Activated CD4-positive, alpha-beta T cell treated with anti-CD3 and anti-CD28 coated beads, Interleukin-2, amount 10 ng/mL, durations not matched to agents 7 days and 5 days (primary cell): ENCODE data around the gene SCUBE2. TPM values are rescaled to one million over a fixed set of nuclear protein-coding genes. Genes with fewer than 3 reads are reported as not detected.

ENCODE experiments used
- CTCF ChIA-PET: fragments of 350-600 bp; sonication (Branson Sonifier 250); formaldehyde crosslinking; loops from one replicate; lab custom pipeline; 2021; ENCODE audit warnings: antibody characterized with exemption; lab: Charles Lee
- POLR2A ChIA-PET: fragments of 350-600 bp; sonication (Branson Sonifier 250); formaldehyde crosslinking; loops from one replicate; lab custom pipeline; 2021; ENCODE audit warnings: antibody characterized with exemption; lab: Charles Lee
- DNase-seq: peaks from one replicate; pipeline ENCODE4 v3.0.0-alpha.2; 2020
- H3K27ac Mint-ChIP-seq: one replicate; pipeline ENCODE4 v1.8.0; 2021; ENCODE audit warnings: mild to moderate bottlenecking, moderate library complexity, mixed read lengths
- H3K27me3 Mint-ChIP-seq: one replicate; pipeline ENCODE4 v1.8.0; 2021; ENCODE audit warnings: mixed read lengths
- H3K36me3 Mint-ChIP-seq: one replicate; pipeline ENCODE4 v1.8.0; 2021; ENCODE audit warnings: low read depth, mixed read lengths
- H3K4me1 Mint-ChIP-seq: one replicate; pipeline ENCODE4 v1.8.0; 2021; ENCODE audit warnings: mixed read lengths
- H3K4me3 Mint-ChIP-seq: one replicate; pipeline ENCODE4 v1.8.0; 2021; ENCODE audit warnings: mild to moderate bottlenecking, moderate library complexity, mixed read lengths
- H3K9me3 Mint-ChIP-seq: one replicate; pipeline ENCODE4 v1.8.0; 2021; ENCODE audit warnings: mixed read lengths
- total RNA-seq, 2 experiments: library from RNA; stranded (reverse); gene quantifications; one replicate each; pipeline ENCODE4 v1.2.3, GENCODE V29; 2021

Gene SCUBE2
- under 1 TPM; 0.35 to 0.55 TPM for total RNA-seq

DNA sequence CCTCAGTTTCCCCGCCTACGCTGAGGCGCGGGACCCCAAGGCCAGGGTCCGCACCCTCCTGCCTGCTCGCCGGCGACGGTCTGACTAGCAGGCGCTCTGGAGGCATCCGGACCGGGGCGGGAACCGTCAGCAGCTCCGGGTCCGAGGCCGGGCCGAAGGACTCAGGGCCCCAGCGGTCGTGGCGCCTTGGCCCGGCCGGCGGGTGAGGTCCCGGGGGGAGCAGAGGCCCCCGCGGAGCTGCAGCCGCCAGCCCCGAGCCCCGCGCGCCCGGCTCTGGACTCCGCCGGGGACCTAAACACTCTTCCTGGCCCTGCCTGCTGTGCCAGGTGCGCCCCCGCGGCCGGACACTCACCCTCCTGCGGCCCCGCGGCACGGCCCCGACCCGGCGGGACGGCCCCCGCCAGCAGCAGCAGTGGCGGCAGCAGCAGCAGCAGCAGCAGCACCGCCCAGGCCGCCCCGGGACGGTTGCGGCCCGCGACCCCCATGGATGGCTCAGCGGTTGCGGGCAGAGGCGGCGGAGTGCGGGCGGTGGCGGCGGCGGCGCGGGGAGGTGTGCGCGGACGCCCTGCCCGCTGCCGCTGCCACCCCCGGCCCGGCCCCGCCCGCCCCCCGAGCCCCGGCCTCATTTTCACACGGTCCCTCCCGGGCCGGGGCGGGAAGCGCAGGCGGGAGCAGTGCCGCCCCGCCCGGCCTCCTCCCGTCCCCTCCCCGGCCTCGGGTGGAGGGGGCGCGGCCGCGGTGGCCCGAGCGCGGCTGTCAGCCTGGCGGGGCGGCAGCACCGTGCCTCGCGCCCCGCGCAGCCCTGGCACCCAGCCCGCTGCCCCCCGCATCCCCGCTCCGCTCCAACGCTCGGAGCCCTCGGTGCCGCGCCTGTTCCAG lies at the start of gene SCUBE2:
Gene SCUBE2, minus strand, starts transcription at position 556 of the 879 bp plus-strand sequence. Its CDS starts 71 bp downstream, at position 485.
- H3K36me3 Mint-ChIP-seq = no peaks in the 10 kb centered on the region
- H3K4me1 Mint-ChIP-seq = peaks cover 2% of the 10 kb centered on the region
- H3K27ac Mint-ChIP-seq = no peak within 1 kb of the TSS
- H3K4me3 Mint-ChIP-seq = peak within 1 kb of the TSS; percentile 29
- H3K27me3 Mint-ChIP-seq = peaks cover 61% of the 10 kb centered on the region
- ChIA-PET POLR2A (no interaction called here), CTCF (interaction anchor here (1.6 kb wide), 1 partner anchor 9 kb away, joined by 3 read pairs; no protein-coding TSS in a partner anchor)
- no peak for DNase-seq
- no peaks in the 10 kb centered on the region for H3K9me3 Mint-ChIP-seq

DNA sequence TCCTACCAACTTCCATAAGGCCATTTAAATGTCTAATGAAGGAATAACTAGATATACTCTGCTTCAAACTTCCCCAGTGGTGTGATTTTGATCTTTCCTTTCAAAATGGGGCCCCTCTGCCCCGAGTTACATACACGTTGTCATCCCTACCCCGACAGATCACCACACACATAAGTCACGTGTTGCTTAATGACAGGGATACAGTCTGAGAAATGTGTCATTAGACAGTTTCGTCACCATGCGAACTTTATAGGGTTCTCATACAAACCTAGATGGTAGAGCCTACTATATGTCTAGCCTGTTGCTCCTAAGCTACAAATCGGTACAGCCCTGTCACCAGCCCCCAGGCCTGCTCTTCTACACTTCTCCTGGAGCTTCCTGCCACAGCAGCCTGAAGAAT lies 49.8 kb upstream of the SCUBE2 start:
- Mint-ChIP-seq H3K9me3 (no peaks in the 10 kb centered on the region), H3K27ac (no peak overlapping the region), H3K4me1 (peaks cover 41% of the 10 kb centered on the region), H3K4me3 (no peak overlapping the region), H3K27me3 (no peaks in the 10 kb centered on the region), H3K36me3 (peaks cover 55% of the 10 kb centered on the region)
- CTCF ChIA-PET = interaction anchor here (1.7 kb wide), 1 partner anchor 126 kb away, joined by 8 read pairs; no protein-coding TSS in a partner anchor
- DNase-seq = no peak
- POLR2A ChIA-PET = no interaction called here

DNA sequence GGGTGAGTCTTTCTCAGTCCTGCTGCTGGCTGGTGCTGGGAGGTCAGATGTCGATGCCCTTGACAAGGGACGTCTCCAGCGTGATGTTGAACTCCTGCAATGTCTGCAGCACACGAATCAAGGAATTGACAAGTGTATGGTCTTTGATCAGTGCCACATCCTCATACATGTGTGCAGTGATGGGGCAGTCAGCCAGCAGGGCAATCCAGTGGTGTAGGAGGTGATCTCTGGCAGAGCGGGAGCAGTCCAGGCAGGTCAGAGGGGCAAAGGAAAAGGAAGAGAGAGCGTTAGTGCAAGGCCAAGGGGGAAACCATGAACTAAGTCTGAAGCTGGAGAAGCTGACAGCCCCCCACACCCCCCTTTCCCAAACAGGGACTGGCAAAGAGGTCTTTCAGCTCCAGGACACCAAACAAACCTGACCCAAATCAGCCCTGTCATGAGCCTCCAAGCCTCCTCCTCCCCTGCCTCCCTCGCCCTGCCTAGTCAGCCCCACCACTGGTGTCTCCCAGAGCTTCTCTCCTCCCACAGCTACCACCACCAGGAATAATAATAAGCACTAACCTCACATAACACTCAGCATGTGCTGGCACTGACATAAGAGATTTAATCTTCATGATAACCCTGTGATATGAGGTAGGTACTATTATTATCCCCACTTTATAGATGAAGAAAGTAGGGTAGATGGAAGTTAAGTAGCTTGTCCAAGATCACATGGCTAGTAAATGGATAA lies 48.4 kb upstream of the SCUBE2 start:
- no peak for DNase-seq
- ChIA-PET POLR2A (no interaction called here), CTCF (interaction anchor here (0.8 to 1.7 kb wide), 4 partner anchors 9 to 124 kb away, joined by 3 to 8 read pairs (median 4); no protein-coding TSS in a partner anchor)
- Mint-ChIP-seq H3K4me1 (peaks cover 36% of the 10 kb centered on the region), H3K4me3 (no peak overlapping the region), H3K36me3 (peaks cover 51% of the 10 kb centered on the region), H3K27ac (peak overlapping the region; percentile 7), H3K27me3 (no peaks in the 10 kb centered on the region), H3K9me3 (no peaks in the 10 kb centered on the region)

DNA sequence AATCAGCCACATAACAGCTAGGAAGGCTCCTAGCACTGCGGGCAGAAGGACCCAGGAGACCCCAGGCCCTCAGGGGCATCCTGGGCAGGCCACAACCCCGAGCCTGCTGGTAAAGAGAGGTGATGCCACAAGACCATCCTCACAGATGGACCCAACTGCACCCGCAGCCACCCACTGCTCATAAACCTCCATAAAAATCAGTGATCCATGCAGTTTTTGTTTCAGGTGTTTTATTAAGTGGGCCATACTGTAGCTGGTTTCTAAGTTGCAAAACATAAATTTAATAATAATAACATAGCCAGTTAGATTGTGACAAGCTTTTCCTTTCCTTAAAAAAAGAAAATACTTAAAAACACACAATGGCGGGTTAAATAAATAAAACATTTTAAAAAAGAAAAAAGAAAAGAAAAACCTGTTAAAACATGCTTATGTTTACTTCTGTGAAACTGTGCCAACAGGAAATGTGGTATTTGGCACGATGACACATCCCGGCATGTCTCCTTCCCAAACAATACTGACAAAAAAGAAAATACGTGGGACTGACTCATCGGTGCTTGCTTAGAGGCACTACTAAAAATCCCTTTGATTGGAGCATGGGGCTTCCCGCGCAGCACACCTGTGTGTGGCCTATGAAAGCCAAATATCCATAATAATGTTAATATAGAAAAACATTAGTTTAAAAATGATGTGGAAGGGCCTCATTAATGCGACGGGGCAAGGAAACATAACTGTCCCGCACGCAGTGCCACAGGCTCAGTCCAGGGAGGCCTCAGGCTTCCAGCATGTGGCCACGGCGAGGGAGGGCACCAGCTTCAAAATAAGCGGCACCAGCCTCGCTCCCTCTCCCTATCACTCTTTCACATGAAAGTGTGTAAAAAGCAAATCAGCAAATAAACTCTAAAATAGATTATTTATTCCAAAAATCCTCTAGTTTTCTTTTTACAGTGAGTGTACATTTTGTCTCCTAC lies 47.5 kb upstream of the SCUBE2 start:
- peaks cover 33% of the 10 kb centered on the region for H3K4me1 Mint-ChIP-seq
- H3K9me3 Mint-ChIP-seq = no peaks in the 10 kb centered on the region
- H3K27ac Mint-ChIP-seq = peak overlapping the region; percentile 34
- H3K27me3 Mint-ChIP-seq = no peaks in the 10 kb centered on the region
- CTCF ChIA-PET = interaction anchor here (0.6 to 2.2 kb wide), 13 partner anchors 10 to 321 kb away, joined by 3 to 29 read pairs (median 5); partner anchors contain the start of gene ZNF143
- POLR2A ChIA-PET = no interaction called here
- peaks cover 42% of the 10 kb centered on the region for H3K36me3 Mint-ChIP-seq
- H3K4me3 Mint-ChIP-seq = no peak overlapping the region
- no peak for DNase-seq

DNA sequence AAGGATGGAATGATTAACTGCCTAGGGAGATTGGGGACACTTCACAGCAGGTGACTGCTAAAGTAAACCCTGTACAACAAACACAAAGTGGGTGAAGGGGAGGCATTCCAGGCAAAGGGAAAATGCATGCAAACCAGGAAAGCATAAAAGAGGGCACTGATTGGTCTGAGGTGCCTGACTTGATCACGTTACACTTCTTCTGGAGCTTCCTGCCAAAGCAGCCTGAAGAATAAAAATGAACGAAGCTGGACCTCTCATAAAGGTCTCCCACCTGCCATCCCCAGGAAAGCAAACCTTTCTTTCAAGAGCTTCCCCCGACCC lies 46.7 kb upstream of the SCUBE2 start:
- ChIA-PET CTCF (interaction anchor here (0.8 to 2.2 kb wide), 28 partner anchors 9 to 360 kb away, joined by 3 to 29 read pairs (median 4); partner anchors contain the start of gene ZNF143), POLR2A (interaction anchor here (0.6 kb wide), 1 partner anchor 361 kb away, joined by 3 read pairs; no protein-coding TSS in a partner anchor)
- no peak overlapping the region for H3K4me3 Mint-ChIP-seq

DNA sequence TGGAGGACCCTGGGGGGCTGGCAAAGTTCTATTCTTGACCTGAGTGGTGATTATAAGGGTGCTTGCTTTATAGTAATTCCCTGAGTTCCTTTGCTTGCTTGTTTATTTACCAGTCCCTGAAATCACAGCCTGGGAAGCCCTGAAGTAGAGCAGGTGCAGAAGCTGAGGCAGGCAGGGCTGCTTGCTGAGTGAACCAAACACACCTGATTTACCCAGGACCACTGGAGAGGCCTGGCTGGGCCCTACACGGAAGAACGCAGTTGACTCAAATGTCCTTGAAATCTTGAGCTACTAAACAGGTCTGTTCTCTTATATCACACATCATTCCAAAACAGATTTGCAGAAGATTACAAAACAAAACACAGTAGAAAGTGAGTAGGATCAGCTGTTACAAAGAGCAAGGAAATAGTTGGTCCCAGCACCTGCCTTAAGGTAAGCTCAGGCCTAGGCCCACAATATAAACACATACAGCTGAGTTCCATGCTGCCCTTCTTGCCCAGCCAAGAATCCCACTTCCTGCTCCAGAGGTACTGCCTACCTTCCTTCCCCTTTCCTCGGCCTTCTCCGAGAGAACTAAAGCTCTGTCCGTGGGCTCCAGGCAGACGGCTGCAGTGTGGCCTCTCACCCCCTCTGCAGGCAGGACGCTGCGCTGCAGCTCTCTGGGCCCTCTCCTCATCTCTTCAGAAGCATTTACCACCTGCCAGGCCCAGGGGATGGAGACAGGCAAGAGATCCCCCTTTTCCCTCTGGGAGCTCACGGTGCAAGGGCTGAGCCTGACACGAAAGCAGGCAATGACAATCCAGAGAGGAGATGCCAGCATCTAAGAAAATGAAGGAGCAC lies 46.1 kb upstream of the SCUBE2 start:
- H3K27me3 Mint-ChIP-seq = no peaks in the 10 kb centered on the region

More for the DNA sequence above, 46.7 kb upstream of the SCUBE2 start:
- no peak for DNase-seq
- peaks cover 37% of the 10 kb centered on the region for H3K36me3 Mint-ChIP-seq
- no peaks in the 10 kb centered on the region for H3K27me3 Mint-ChIP-seq
- H3K9me3 Mint-ChIP-seq = no peaks in the 10 kb centered on the region
- H3K27ac Mint-ChIP-seq = no peak overlapping the region
- H3K4me1 Mint-ChIP-seq = peaks cover 33% of the 10 kb centered on the region

DNA sequence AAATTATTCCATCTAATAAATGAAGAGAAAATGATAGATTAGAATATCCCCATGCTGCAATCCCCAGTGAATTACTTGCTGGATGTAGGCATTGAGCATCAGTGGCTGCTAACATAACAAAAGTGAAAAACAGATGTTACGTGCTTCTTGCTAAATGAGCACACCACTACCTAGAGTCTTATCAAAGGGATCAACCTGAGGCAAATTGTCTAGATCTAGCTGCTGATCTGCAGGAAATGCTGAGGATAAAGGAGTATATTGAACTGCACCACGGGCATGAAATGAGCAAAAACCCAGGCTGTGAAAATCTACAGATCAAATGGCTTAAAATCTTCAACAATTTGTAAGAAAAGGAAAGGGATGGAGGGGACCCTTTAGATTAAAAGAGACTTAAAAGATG lies 45.3 kb upstream of the SCUBE2 start:
- no peaks in the 10 kb centered on the region for H3K9me3 Mint-ChIP-seq
- H3K36me3 Mint-ChIP-seq = peaks cover 28% of the 10 kb centered on the region
- no peak for DNase-seq
- POLR2A ChIA-PET = interaction anchor here (0.9 kb wide), 1 partner anchor 225 kb away, joined by 3 read pairs; no protein-coding TSS in a partner anchor
- H3K4me3 Mint-ChIP-seq = no peak overlapping the region
- H3K27ac Mint-ChIP-seq = no peak overlapping the region
- CTCF ChIA-PET = interaction anchor here (0.6 to 1.9 kb wide), 11 partner anchors 10 to 394 kb away, joined by 3 to 29 read pairs (median 4); no protein-coding TSS in a partner anchor
- H3K27me3 Mint-ChIP-seq = no peaks in the 10 kb centered on the region
- H3K4me1 Mint-ChIP-seq = peaks cover 33% of the 10 kb centered on the region

More for the DNA sequence above, 46.1 kb upstream of the SCUBE2 start:
- Mint-ChIP-seq H3K27ac (no peak overlapping the region), H3K36me3 (peaks cover 33% of the 10 kb centered on the region), H3K4me3 (no peak overlapping the region), H3K4me1 (peaks cover 33% of the 10 kb centered on the region), H3K9me3 (no peaks in the 10 kb centered on the region)
- peak; percentile 73 for DNase-seq
- ChIA-PET POLR2A (interaction anchor here (0.6 to 0.9 kb wide), 2 partner anchors 225 to 361 kb away, joined by 3 read pairs; no protein-coding TSS in a partner anchor), CTCF (interaction anchor here (0.5 to 2.2 kb wide), 38 partner anchors 8 to 500 kb away, joined by 3 to 29 read pairs (median 4); partner anchors contain the start of gene ZNF143)

DNA sequence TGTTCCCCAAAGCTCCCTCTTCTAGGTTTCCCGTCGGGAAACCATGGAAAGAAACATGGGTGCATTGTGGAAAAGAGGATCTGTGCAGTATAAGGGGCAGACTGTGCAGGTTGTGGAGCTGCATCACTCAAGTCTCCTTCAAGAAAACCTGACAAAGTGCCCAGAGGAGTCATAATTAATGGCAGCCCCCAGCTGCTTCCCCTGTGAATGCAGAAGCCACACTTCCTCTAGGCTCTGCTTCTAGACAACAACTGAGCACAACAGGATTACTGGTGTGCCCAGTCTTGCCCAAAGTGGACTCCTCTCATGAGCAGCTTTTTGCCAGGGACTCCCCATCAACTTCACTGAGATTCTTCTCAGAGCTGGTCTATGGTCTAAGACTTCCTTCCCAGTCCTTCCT lies 42.6 kb upstream of the SCUBE2 start:
- Mint-ChIP-seq H3K27ac (no peak overlapping the region), H3K4me1 (peaks cover 21% of the 10 kb centered on the region), H3K9me3 (no peaks in the 10 kb centered on the region), H3K36me3 (peaks cover 13% of the 10 kb centered on the region), H3K27me3 (no peaks in the 10 kb centered on the region), H3K4me3 (no peak overlapping the region)
- no peak for DNase-seq
- CTCF ChIA-PET = interaction anchor here (0.6 to 2.9 kb wide), 6 partner anchors 10 to 944 kb away, joined by 3 to 10 read pairs (median 4); no protein-coding TSS in a partner anchor
- POLR2A ChIA-PET = no interaction called here

DNA sequence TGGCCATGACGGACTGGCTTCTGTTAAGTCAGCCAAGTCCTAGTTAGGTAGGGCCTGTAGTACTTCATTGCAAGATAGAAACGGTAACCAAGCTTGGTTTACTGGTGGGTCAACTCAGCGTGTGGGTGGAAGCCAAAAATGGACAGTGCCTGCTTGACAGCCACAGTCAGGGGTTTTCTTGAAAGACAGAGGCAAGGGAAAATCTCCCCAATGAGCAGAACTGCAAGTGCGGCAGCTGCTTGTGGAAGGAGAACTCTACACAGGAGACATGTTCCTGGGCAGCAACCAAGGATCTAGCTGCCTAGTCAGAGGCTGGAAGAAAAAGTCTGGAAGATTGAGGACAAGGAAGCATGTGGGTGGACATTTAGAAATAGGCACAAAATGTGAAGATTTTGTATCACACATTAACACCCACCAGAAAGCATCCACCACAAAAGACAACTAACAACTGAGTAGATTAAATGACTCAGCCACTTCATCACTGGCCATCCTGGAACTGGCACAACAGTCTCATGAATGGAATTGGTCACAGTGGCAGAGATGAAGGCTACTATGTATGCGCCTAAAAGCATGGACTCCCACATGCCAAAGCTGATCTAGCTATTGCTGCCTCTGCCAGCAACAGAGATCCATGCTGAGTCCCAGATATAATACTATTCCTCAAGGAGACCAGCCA lies 40.9 kb upstream of the SCUBE2 start:
- Mint-ChIP-seq H3K4me3 (no peak overlapping the region), H3K4me1 (peaks cover 12% of the 10 kb centered on the region), H3K36me3 (peaks cover 12% of the 10 kb centered on the region), H3K27me3 (no peaks in the 10 kb centered on the region), H3K9me3 (no peaks in the 10 kb centered on the region), H3K27ac (no peak overlapping the region)
- ChIA-PET POLR2A (no interaction called here), CTCF (interaction anchor here (0.6 to 2.9 kb wide), 5 partner anchors 10 to 71 kb away, joined by 3 to 10 read pairs (median 5); no protein-coding TSS in a partner anchor)
- DNase-seq = no peak

DNA sequence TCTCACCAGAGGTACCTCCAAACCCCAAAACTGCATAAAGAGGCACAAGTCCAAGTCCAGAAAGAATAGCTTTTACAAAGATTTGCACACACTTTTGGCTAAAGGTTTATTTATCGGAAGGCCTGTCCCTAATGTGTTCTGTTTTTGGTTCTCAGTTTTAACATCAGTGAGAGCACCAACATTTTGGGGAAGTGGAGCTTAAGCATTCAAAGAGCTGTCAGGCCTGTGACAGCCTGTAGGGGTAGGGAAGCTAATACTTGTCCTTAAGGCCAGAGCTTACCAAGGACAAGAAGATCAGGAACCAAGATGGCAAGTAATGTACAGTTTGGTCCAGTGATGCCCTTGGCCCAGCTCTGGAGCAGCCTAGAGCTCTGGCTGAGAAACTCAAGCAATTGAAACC lies 38.9 kb upstream of the SCUBE2 start:
- ChIA-PET POLR2A (interaction anchor here (0.6 kb wide), 1 partner anchor 42 kb away, joined by 3 read pairs; no protein-coding TSS in a partner anchor), CTCF (interaction anchor here (0.6 to 2.6 kb wide), 4 partner anchors 8 to 294 kb away, joined by 3 to 12 read pairs (median 3); no protein-coding TSS in a partner anchor)
- Mint-ChIP-seq H3K4me1 (peaks cover 14% of the 10 kb centered on the region), H3K4me3 (no peak overlapping the region), H3K36me3 (peaks cover 5% of the 10 kb centered on the region), H3K9me3 (no peaks in the 10 kb centered on the region), H3K27me3 (no peaks in the 10 kb centered on the region), H3K27ac (no peak overlapping the region)
- no peak for DNase-seq
